Activated effector memory CD4-positive, alpha-beta T cell treated with Interleukin-2 at 50 U/mL for 16 hours (primary cell): ENCODE measurements around the gene ALDOA.
"Not testable (repeated sequence)": the region's sequence is repeated elsewhere in the genome, so short reads cannot be mapped to it uniquely, and the experiment has no call there.

Experiments used
- DNase-seq: peaks from one replicate; pipeline ENCODE4 v3.0.0-alpha.2; 2020

ALDOA gene

GRCh38 chr16:30092373-30093010 lies 26.9 kb downstream of the ALDOA start:
- peak; percentile 41 for DNase-seq

DNA sequence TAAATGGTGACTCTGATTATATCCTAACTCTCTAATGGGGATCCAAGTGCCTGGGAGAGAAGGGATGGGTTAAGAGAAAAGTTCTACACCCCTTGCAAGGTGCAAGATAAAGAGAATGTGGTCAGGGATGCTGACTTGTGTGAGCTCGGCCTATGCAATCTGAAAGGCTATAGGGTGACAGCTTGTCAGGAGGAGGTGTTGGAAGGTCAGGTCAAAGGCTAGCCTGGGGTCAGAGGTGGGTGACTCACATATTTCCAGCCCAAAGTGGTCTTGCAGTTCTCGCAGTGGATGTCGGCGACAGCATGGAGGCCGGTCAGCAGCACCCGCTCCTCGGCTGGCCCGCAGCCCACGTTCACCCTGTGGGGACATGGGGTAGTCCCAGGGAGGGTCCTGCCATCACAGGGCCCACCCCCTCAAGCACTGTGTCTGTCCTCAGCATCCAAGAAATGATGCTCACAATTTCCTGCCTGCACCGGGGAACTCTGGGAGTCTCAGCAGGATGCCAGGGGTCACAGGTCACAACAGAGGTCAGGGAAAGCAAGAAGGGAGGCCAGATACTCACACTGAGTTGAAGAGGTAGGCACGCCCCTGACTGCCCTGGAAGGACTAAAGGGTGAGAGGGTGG lies 29.1 kb downstream of the ALDOA start:
- DNase-seq = no peak

- no peak for DNase-seq
These were observed 29.9 kb downstream of the ALDOA start for GRCh38 chr16:30095166-30096078.

DNA sequence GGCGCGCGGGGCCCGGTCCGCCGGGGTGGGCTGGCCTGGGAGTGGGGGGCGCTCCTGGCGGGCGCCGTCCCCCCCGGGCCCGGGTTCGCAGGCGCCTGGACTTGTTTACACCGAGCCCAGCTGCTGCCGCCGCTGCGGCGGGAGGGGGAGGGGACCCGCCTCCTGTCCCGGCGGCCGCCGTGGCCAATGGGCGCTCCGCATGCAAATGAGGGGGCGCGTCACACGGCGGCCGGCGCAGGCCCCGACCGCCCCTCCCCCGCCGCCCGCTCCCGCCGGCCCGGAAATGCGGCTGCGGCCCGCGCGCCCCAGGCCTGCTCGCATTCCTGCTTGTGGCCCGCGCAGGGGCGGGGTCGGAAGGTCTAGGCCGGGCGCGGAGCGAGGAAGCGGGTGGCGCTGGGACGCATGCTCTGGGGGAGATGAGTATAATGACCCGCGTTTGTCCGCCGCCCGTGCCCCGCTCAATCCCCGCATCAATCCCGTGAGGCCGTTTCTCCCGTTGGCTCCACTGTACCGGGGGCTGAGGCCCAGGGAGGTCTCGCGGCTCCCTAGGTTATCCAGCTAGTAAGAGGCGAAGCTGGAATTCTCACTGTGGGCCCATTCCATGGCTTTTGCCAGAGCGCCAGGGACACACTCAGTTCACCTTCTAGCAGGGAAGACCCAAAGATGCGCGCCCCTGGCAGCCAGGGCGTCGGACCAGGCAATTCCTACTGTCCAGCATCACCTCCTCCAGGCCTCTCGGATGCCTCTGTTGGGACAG lies 30.7 kb downstream of the ALDOA start, which contains the start of gene YPEL3:
Gene YPEL3, minus strand, starts transcription at position 109 of the 757 bp plus-strand sequence. CDS start 731 bp downstream, outside the sequence.
- peak; percentile 86 for DNase-seq

DNA sequence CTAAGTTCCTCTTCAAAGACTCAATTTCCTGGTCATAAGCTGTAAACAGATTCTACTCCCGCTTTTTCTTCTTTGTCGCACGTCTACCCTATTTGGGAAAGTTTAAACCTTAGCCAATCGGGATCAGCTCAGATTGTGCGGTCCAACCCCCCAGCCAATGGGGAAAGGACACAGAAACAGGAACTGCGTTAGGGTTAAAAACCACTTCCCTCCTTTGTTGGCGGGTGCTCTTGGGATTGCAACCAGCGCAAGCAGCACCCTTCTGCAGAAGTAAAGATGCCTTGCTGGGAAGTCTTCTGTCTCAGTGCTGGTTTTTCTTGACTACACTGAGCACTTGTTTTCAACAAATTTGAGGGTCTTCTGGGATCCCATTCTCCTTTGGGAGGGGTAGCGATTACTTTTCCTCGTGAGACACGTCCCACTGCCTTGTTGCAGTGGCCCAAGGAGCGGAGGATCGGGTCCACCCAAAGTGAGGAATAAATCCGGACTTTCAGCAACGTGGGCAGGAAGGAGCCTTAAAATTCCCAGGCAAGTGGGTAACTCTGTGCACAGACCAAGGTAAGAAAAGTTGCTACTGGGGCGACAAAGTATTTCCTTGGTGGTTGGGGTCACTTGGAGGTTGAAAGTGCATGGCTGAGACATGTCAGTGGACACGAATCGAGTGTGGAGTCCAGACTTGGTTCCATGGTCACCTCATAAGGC lies 31.5 kb downstream of the ALDOA start:
- no peak for DNase-seq

DNA sequence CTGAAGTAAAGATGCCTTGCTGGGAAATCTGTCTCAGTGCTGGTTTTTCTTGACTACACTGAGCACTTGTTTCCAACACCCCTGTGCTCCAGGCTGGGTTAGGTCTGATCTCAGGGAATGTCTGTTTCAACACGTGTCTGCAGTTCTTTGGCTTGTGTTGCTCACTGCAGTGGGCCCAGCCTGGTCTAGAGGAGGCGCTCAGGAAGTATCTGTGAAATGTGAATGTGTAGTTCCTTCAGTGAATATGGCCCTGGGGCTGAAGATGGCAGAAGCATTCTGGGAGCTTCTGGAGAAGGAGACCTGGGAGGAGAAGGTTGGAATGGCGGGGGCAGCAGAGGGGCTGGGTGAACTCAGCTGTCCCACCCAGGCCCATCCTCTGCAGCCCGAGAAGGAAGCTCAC lies 38.5 kb downstream of the ALDOA start:
- no peak for DNase-seq

DNA sequence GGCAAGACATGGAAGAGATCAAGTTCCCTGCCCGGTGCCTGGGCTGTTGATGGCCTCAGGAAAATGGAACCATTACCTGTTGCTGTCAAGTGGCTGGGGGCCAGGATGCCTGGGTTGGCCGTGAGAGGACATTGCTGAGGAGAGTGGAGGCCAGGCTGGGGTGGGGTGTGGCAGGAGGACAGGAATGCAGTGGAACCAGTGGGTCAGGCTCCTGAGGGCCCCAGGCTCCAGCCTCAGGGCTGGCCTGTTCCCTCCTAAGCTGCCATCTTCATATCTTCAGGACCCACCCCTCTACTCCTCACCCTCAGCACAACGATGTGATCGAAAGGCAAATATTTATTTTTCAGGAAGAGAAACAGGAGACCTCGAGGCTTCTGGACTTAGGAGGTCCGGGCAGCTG lies 38.9 kb downstream of the ALDOA start:
- no peak for DNase-seq

GRCh38 chr16:30108059-30108850 lies 42.7 kb downstream of the ALDOA start:
- no peak for DNase-seq

DNA sequence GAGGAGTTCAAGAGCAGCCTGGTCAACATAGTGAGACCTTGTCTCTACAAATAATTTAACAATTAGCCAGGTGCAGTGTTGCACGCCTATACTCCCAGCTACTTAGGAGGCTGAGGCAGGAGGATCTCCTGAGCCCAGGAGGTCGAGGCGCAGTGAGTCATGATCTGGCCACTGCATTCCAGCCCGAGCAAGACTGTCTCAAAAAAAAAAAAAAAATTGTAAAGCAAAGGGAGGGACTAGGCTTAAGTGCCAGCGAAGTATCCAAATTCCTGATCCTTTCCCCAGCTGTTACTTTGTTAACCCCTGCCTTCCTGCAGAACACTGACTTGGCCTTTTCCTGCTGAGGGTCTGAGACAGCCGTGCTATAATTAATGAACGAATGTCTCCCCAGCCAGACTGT lies 45.1 kb downstream of the ALDOA start:
- no peak for DNase-seq

GRCh38 chr16:30112197-30113030 lies 46.9 kb downstream of the ALDOA start:
- peak; percentile 37 for DNase-seq

GRCh38 chr16:30113031-30113710 lies 47.6 kb downstream of the ALDOA start, which contains the start of gene GDPD3:
GDPD3 (minus strand) TSS chr16:30113537; CDS start chr16:30113478, 59 bp downstream.
- DNase-seq = no peak

- no peak for DNase-seq
These were observed 48.3 kb downstream of the ALDOA start for GRCh38 chr16:30113711-30114333.

GRCh38 chr16:30114411-30114810 lies 48.9 kb downstream of the ALDOA start:
- DNase-seq = no peak

DNA sequence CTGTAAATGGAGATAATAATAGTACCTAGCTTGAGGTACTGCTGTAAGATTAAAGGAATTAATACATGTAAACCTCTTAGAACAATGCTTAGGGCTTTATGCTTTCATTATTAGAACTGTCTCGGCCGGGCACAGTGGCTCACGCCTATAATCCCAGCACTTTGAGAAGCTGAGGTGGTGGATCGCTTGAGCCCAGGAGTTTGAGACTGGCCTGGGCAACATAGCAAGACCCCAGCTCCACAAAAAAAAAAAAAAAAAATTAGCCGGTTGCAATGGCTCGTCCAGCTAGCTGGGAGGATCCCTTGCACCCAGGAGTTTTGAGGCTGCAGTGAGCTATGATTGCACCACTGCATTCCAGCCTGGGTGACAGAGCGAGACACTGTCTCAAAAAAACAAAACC lies 49.3 kb downstream of the ALDOA start:
- not testable (repeated sequence) for DNase-seq

DNA sequence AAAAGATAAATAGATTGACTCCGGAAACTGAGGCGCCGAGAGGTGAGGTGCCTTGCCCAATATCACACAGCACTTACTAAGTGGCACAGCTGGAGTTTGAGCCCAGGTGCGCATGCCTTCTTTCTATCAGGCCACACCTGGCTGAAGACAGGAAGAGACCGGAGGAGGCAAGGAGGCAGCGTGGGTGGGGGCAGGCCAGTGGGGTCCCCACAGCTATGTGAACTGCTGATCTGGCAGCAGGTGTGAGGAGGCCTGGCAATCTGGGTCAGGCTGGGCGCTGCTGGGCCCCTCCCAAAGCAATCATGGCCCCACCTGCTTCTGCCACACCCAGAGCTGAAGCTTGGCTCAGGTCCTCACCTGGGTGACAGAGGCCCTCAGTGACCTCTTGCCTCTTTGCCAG lies 49.7 kb downstream of the ALDOA start:
- DNase-seq = peak; percentile 28

DNA sequence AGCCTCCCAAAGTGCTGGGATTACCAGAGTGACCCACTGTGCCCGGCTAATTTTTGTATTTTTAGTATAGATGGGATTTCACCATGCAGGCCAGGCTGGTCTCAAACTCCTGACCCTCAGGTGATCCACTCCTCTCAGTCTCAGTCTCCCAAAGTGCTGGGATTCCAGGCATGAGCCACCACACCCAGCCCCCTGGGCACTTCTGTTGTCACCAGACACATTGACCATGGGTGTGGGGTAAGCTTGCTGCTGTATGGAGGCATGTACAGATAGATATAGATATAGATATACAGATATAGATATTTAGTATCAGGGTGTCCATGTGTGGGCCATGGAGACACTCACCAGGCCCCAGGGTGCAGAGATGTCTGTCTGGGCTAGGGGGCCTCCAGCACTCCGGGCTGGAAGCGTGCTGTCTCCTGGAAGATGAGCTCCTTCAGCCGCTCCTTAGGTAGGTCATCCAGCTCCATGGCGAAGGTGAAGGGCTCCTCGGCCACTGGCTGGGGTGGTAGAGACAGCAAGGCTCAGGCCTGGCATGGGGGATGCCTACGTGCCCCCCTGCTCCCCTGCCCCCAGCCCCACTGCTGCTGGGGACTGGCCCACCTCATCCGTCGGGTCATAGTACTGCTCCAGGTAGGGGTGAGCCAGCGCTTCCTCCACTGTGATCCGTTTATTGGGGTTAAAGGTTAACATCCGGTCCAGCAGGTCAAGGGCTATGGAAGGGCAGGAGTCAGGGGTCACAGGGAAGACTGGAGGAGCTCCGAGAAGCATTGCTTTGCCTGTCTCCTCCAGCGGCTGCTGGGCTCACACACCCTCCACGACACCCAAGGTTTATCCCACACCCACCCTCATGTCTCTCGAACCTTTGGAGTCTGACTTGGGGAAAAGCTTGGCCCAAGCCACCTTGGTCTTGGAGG lies 51.0 kb downstream of the ALDOA start:
- DNase-seq = no peak

DNA sequence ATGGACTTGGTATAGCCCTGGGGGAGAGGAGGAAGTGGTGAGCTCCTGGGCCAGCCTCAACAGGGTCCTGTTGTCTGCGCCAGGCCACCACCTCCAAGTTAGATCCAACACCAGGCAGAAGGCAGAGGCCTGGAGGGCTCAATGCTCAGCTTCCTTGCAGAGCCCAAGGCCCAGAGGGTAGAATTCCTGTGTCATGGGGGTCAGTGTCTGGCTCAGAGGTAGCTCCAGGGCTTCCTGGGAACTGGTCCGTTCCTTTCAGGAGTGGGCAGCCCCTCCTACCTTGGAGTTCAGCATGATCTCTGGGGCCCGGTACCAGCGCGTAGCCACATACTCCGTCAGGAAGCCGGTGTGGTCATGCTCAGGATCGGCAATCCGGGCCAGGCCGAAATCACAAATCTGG lies 52.2 kb downstream of the ALDOA start:
- DNase-seq = no peak

GRCh38 chr16:30119428-30119827 lies 53.9 kb downstream of the ALDOA start:
- no peak for DNase-seq
